SK-N-SH (cell line): ENCODE results near the gene LANCL3. TPM values are rescaled to one million over a fixed set of nuclear protein-coding genes. Genes with fewer than 3 reads are reported as not detected.

Experiments used
- CTCF ChIA-PET: fragments of 300-600, 350-600 bp; formaldehyde crosslinking; extraction: SDS; loops from one replicate; lab custom pipeline; 2021; lab: Yijun Ruan, JAX
- POLR2A ChIA-PET: fragments of 350-600 bp; sonication (Branson Sonifier 250); formaldehyde crosslinking; extraction: SDS; loops from one replicate; lab custom pipeline; 2020; ENCODE audit warnings: antibody characterized with exemption, inconsistent platforms; lab: Yijun Ruan, JAX
- DNase-seq: peaks from one replicate; pipeline ENCODE4 v3.0.0; 2012
- H2AFZ ChIP-seq: fragments of 200-600 bp; sonication (generic); 2 replicates; pipeline ENCODE4 v1.8.1; 2016; ENCODE audit warnings: antibody characterized with exemption, mild to moderate bottlenecking, low read depth
- H3F3A ChIP-seq: fragments of 200-600 bp; sonication (generic); replicated peaks from 2 replicates; pipeline ENCODE3; 2016; ENCODE audit warnings: antibody characterized with exemption, mild to moderate bottlenecking; ENCODE audit not compliant: insufficient read depth
- H3K27ac ChIP-seq, 2 experiments: fragments of 200-500 bp in 1 of 2; fragments of 200-600 bp in 1 of 2; sonication (Bioruptor generic) in 1 of 2; sonication (generic), shearing (Covaris generic) in 1 of 2; 2 replicates each; pipeline versions ENCODE4 v1.5.1 to v1.6.1; 2014 to 2016; ENCODE audit warnings: low read depth in 2 of 2, inconsistent platforms in 1 of 2, low read length in 1 of 2, mild to moderate bottlenecking in 1 of 2, mixed read lengths in 1 of 2
- H3K27me3 ChIP-seq: fragments of 200-600 bp; sonication (generic), shearing (Covaris generic); 2 replicates; pipeline ENCODE4 v1.6.1; 2016; ENCODE audit warnings: mixed run types; ENCODE audit not compliant: insufficient read depth
- H3K36me3 ChIP-seq, 2 experiments: fragments of 200-500 bp in 1 of 2; fragments of 200-600 bp in 1 of 2; sonication (Bioruptor generic) in 1 of 2; sonication (generic) in 1 of 2; replicated peaks in 1 of 2; 2 replicates each; pipeline versions ENCODE3 to v1.5.1; 2014 to 2016; ENCODE audit warnings: low read length in 1 of 2, mild to moderate bottlenecking in 1 of 2; ENCODE audit not compliant: insufficient read depth in 2 of 2, control insufficient read depth in 1 of 2
- H3K4me1 ChIP-seq, 2 experiments: fragments of 200-500 bp in 1 of 2; fragments of 200-600 bp in 1 of 2; sonication (Bioruptor generic) in 1 of 2; sonication (generic), shearing (Covaris generic) in 1 of 2; 2 replicates each; pipeline versions ENCODE4 v1.5.1 to v1.6.1; 2014 to 2016; ENCODE audit warnings: low read depth in 1 of 2, low read length in 1 of 2, mixed run types in 1 of 2; ENCODE audit not compliant: insufficient read depth in 2 of 2, control insufficient read depth in 1 of 2
- H3K4me2 ChIP-seq: fragments of 200-600 bp; sonication (generic), shearing (Covaris generic); 2 replicates; pipeline ENCODE4 v1.6.1; 2017; ENCODE audit warnings: mixed run types
- H3K4me3 ChIP-seq, 2 experiments: fragments of 200-500 bp in 1 of 2; fragments of 200-600 bp in 1 of 2; sonication (Bioruptor generic) in 1 of 2; sonication (generic), shearing (Covaris generic) in 1 of 2; 2 replicates each; pipeline versions ENCODE4 v1.5.1 to v1.8.1; 2014 to 2016; ENCODE audit warnings: low read depth in 2 of 2, inconsistent platforms in 1 of 2, low read length in 1 of 2, mild to moderate bottlenecking in 1 of 2, mixed read lengths in 1 of 2, moderate library complexity in 1 of 2
- H3K79me2 ChIP-seq: fragments of 200-600 bp; sonication (generic); 2 replicates; pipeline ENCODE4 v1.8.1; 2017; ENCODE audit warnings: mild to moderate bottlenecking; ENCODE audit not compliant: insufficient read depth
- H3K9ac ChIP-seq: fragments of 200-600 bp; sonication (generic); 2 replicates; pipeline ENCODE4 v1.6.1; 2017; ENCODE audit warnings: mixed run types
- H3K9me2 ChIP-seq: fragments of 200-600 bp; sonication (generic); 2 replicates; pipeline ENCODE4 v1.6.1; 2017; ENCODE audit warnings: mixed run types
- H3K9me3 ChIP-seq: fragments of 200-600 bp; sonication (generic); 2 replicates; pipeline ENCODE4 v1.6.1; 2017; ENCODE audit warnings: mixed run types, mild to moderate bottlenecking, moderate library complexity
- H4K20me1 ChIP-seq: fragments of 200-600 bp; sonication (generic); 2 replicates; pipeline ENCODE4 v1.6.1; 2017; ENCODE audit warnings: mild to moderate bottlenecking, mixed run types; ENCODE audit not compliant: insufficient read depth
- ELF1 ChIP-seq: IDR thresholded peaks from 2 replicates; pipeline ENCODE4 v1.4.0; 2012
- EZH2phosphoT487 ChIP-seq: fragments of 200-600 bp; sonication (generic); IDR thresholded peaks from 2 replicates; pipeline ENCODE4 v1.6.1; 2017; ENCODE audit warnings: low read depth, mixed run types, mild to moderate bottlenecking, antibody characterized with exemption, moderate library complexity, borderline replicate concordance
- FOXJ3 ChIP-seq: sonication (generic); formaldehyde crosslinking; IDR thresholded peaks from 2 replicates; pipeline ENCODE4 v1.5.1; 2020; ENCODE audit warnings: mild to moderate bottlenecking, missing genetic modification reagents
- MAX ChIP-seq: IDR thresholded peaks from 2 replicates; pipeline ENCODE4 v1.4.0; 2012; ENCODE audit warnings: low read depth
- MXI1 ChIP-seq: IDR thresholded peaks from 2 replicates; pipeline ENCODE4 v1.6.1; 2012; ENCODE audit warnings: mild to moderate bottlenecking, low read depth, low read length, improper control_type of control experiment
- NFIC ChIP-seq: IDR thresholded peaks from 2 replicates; pipeline ENCODE4 v1.4.0; 2012; ENCODE audit warnings: borderline replicate concordance
- PBX3 ChIP-seq: IDR thresholded peaks from 2 replicates; pipeline ENCODE4; 2012
- POLR2AphosphoS5 ChIP-seq: IDR thresholded peaks from 2 replicates; pipeline ENCODE4 v1.6.1; 2012; ENCODE audit warnings: low read depth, low read length
- RAD21 ChIP-seq: IDR thresholded peaks from 2 replicates; pipeline ENCODE4 v1.6.1; 2012; ENCODE audit warnings: mild to moderate bottlenecking, low read length
- RCOR1 ChIP-seq: fragments of 150-350 bp; IDR thresholded peaks from 2 replicates; pipeline ENCODE4 v1.6.1; 2017; ENCODE audit warnings: antibody characterized with exemption, low read length
- RFX5 ChIP-seq: IDR thresholded peaks from 2 replicates; pipeline ENCODE4 v1.6.1; 2012; ENCODE audit warnings: mild to moderate bottlenecking, improper control_type of control experiment, low read length
- RXRA ChIP-seq: IDR thresholded peaks from 2 replicates; pipeline ENCODE4 v1.4.0; 2012; ENCODE audit warnings: low read depth, mild to moderate bottlenecking, borderline replicate concordance
- ZBTB33 ChIP-seq: IDR thresholded peaks from 2 replicates; pipeline ENCODE4 v1.4.0; 2012; ENCODE audit warnings: low read depth, borderline replicate concordance
- WGBS: methylation state at CpG from one replicate; pipeline ENCODE4 v1.1.6; 2017; ENCODE audit warnings: low lambda C conversion rate; 5-methylcytosine and 5-hydroxymethylcytosine counted together
- polyA plus RNA-seq, 3 experiments: library from polyadenylated mRNA; depleted of rRNA; stranded (reverse); fragments of >200 nt; gene quantifications; 2 replicates each; pipeline ENCODE4 v1.2.3, GENCODE V29; 2012
- TF ChIP-seq, protein P1 (sequence below): fragments of 150-350 bp; IDR thresholded peaks from 2 replicates; pipeline ENCODE4 v1.6.1; 2017; ENCODE audit warnings: antibody characterized with exemption, low read length, low read depth, borderline replicate concordance
- TF ChIP-seq, protein P2 (sequence below): IDR thresholded peaks from 2 replicates; pipeline ENCODE4 v1.4.0; 2012; ENCODE audit warnings: low read depth, borderline replicate concordance

LANCL3 gene
- polyA plus RNA-seq, 1 of the 3 experiments (the other 2 are of a cell fraction), result under 0.01 TPM

DNA sequence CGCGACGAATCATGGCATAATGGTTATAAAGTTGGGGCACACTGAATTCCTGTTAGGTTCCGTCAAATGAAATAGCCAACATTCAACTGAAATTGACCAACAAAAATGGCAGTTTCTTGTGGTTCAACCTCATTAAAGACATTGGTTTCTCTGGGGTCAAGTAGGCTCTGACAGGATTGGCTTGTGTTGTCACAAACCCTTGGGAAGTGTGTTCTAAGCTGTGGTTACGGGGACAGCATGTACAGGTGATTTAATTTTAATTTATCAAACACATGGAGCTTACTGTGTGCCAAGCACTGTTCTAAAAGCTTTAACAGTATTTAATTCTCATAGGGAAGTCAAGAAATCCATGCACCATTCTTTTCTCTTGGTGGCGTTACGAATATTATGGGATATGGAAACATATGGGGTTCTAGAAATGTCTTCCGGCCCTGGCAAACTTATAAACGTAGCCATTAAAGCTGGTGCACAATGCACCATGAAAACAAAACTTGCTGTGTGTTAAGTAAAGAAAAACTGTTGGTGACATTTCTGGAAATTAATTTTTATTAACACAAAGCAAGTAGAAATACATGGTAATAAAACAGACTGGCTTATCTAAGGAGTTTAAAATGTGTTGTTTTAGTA, 115.0 kb downstream of the LANCL3 start:
- H3F3A ChIP-seq, result no peaks in the 10 kb centered on the region
- no peaks in the 10 kb centered on the region for H3K9me3 ChIP-seq
- no peaks in the 10 kb centered on the region for H4K20me1 ChIP-seq
- WGBS, result 54% methylated on average over 6 of the region's 9 CpGs
- peaks cover 16% of the 10 kb centered on the region; the same call in 1 of the 2 replicates for H3K27me3 ChIP-seq
- H3K4me2 ChIP-seq, result no peak overlapping the region
- CTCF ChIA-PET, result no interaction called here
- no peak overlapping the region for H3K9ac ChIP-seq
- POLR2A ChIA-PET, result no interaction called here
- no peaks in the 10 kb centered on the region for H3K79me2 ChIP-seq
- TF ChIP-seq RCOR1 (no peak), POLR2AphosphoS5 (no peak), ZBTB33 (no peak), PBX3 (no peak), RXRA (no peak), EZH2phosphoT487 (no peak), NFIC (no peak), RAD21 (no peak), FOXJ3 (CRISPR knock-in tag) (no peak), MXI1 (no peak), ELF1 (no peak), MAX (no peak), RFX5 (no peak)
- TF ChIP-seq, protein P1, sequence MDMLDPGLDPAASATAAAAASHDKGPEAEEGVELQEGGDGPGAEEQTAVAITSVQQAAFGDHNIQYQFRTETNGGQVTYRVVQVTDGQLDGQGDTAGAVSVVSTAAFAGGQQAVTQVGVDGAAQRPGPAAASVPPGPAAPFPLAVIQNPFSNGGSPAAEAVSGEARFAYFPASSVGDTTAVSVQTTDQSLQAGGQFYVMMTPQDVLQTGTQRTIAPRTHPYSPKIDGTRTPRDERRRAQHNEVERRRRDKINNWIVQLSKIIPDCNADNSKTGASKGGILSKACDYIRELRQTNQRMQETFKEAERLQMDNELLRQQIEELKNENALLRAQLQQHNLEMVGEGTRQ, result no peak
- TF ChIP-seq, protein P2, sequence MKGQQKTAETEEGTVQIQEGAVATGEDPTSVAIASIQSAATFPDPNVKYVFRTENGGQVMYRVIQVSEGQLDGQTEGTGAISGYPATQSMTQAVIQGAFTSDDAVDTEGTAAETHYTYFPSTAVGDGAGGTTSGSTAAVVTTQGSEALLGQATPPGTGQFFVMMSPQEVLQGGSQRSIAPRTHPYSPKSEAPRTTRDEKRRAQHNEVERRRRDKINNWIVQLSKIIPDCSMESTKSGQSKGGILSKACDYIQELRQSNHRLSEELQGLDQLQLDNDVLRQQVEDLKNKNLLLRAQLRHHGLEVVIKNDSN, result no peak
- H3K4me1 ChIP-seq, result peaks cover 0 to 3% of the 10 kb centered on the region in 2 experiments; a peak in 1 of 4 replicates
- no peak overlapping the region for H3K4me3 ChIP-seq
- no peaks in the 10 kb centered on the region for H3K9me2 ChIP-seq
- H2AFZ ChIP-seq, result no peak overlapping the region
- no peak for DNase-seq
- H3K36me3 ChIP-seq, result no peaks in the 10 kb centered on the region
- H3K27ac ChIP-seq, result no peak overlapping the region
